ENCODE results near the gene RBPJL. TPM values are rescaled to one million over a fixed set of nuclear protein-coding genes. Genes with fewer than 3 reads are reported as not detected.

Gene RBPJL
- total and polyA plus RNA-seq, 2 donors: 0.07 TPM; not detected in 1

- WGBS: 89% methylated on average over 4 of the region's 4 CpGs
- no peaks in the 10 kb centered on the region for H3K27me3 ChIP-seq (ENCODE audit: control insufficient read depth in 2 of 2, insufficient read depth in 1 of 2, low read length in 1 of 2)
- no peak for DNase-seq (ENCODE audit: low read depth in 6 of 9, low spot score in 9 of 9)
- H3K9me3 ChIP-seq (ENCODE audit: control insufficient read depth in 2 of 2, insufficient read depth in 1 of 2, low read length in 1 of 2): no peaks in the 10 kb centered on the region
- H3K27ac ChIP-seq (ENCODE audit: low read depth in 1 of 2, low read length in 1 of 2): no peak overlapping the region
- no peaks in the 10 kb centered on the region for H3K4me1 ChIP-seq (ENCODE audit: control insufficient read depth in 2 of 2, insufficient read depth in 2 of 2, low read length in 2 of 2)
- no peaks in the 10 kb centered on the region for H3K36me3 ChIP-seq (ENCODE audit: control insufficient read depth in 2 of 2, insufficient read depth in 2 of 2, low read length in 1 of 2)
- H3K4me3 ChIP-seq (ENCODE audit: low read length in 2 of 2): no peak overlapping the region
Measured at GRCh38 chr20:45269754-45270270, 36.8 kb upstream of the RBPJL start.

GRCh38 chr20:45275338-45275737 lies 31.3 kb upstream of the RBPJL start:
- no peak overlapping the region for H3K4me3 ChIP-seq (ENCODE audit: low read length in 2 of 2)
- no peaks in the 10 kb centered on the region for H3K27me3 ChIP-seq (ENCODE audit: control insufficient read depth in 2 of 2, insufficient read depth in 1 of 2, low read length in 1 of 2)

DNA sequence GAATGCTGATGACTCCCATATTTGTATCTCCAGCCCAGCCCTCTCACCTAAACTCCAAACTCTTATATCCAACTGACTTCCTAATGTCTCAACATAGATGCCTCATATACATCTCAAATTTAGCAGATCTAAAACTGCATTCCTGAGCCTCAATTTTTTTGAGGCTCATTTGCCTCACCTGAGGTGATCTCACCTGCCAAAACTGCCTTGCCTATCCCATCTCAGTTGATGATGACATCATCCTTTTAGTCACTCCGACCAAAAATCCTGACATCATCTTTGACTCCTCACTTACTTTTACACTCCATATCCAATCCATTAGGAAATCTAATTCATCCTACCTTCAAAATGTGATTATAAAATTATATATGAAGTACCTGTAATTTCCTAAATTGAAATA lies 26.6 kb upstream of the RBPJL start:
- Histone ChIP-seq H3K27ac (ENCODE audit: low read depth in 1 of 2, low read length in 1 of 2) (no peak overlapping the region), H3K36me3 (ENCODE audit: control insufficient read depth in 2 of 2, insufficient read depth in 2 of 2, low read length in 1 of 2) (no peaks in the 10 kb centered on the region), H3K4me1 (ENCODE audit: control insufficient read depth in 2 of 2, insufficient read depth in 2 of 2, low read length in 2 of 2) (no peaks in the 10 kb centered on the region), H3K27me3 (ENCODE audit: control insufficient read depth in 2 of 2, insufficient read depth in 1 of 2, low read length in 1 of 2) (peaks cover 0 to 4% of the 10 kb centered on the region in 2 donors), H3K9me3 (ENCODE audit: control insufficient read depth in 2 of 2, insufficient read depth in 1 of 2, low read length in 1 of 2) (no peaks in the 10 kb centered on the region), H3K4me3 (ENCODE audit: low read length in 2 of 2) (no peak overlapping the region)
- WGBS: 97% methylated on average over 1 of the region's 1 CpG
- no peak for DNase-seq (ENCODE audit: low read depth in 6 of 9, low spot score in 9 of 9)

More at GRCh38 chr20:45275338-45275737, 31.3 kb upstream of the RBPJL start:
- H3K36me3 ChIP-seq (ENCODE audit: control insufficient read depth in 2 of 2, insufficient read depth in 2 of 2, low read length in 1 of 2): no peaks in the 10 kb centered on the region
- H3K4me1 ChIP-seq (ENCODE audit: control insufficient read depth in 2 of 2, insufficient read depth in 2 of 2, low read length in 2 of 2): no peaks in the 10 kb centered on the region
- DNase-seq (ENCODE audit: low read depth in 6 of 9, low spot score in 9 of 9): no peak
- no peak overlapping the region for H3K27ac ChIP-seq (ENCODE audit: low read depth in 1 of 2, low read length in 1 of 2)
- no peaks in the 10 kb centered on the region for H3K9me3 ChIP-seq (ENCODE audit: control insufficient read depth in 2 of 2, insufficient read depth in 1 of 2, low read length in 1 of 2)
- WGBS: 93% methylated on average over 3 of the region's 3 CpGs

DNA sequence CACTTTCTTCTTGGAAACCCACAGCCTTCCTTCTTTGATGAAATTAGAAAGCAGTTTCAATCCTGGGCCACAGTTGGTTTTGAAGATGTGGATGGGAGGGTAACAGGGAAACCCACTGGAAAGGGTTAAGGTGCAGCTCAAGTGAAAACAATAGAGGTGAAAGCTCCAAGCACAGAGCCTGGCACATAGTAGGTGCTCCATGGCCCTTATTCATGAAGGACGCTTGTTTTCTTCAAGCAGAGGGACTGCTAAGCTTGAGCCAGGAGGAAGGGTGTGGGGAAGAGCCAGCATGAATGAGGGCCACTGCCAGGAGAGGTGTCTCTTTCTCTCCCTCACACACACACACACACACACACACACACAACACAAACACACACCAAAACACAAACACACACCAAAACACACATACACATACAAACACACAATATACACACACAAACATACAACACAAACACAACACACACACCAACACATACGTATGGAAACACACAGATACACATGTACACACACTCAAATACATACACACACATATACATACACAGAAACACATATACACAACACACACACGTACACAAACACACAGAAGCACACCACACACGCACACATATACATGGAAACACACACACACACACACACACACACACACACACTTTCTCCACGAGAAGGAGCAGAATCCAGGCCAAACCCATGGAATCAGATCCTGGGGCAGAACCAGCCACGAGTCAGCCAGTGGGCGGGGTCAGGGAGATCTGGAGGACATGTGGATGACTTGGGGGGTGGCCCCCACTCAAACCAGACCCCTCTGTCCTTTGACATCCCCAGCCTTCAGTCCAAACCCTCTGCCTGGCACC lies 23.7 kb upstream of the RBPJL start:
- no peak overlapping the region for H3K4me3 ChIP-seq (ENCODE audit: low read length in 2 of 2)
- DNase-seq (ENCODE audit: low read depth in 6 of 9, low spot score in 9 of 9): no peak
- no peak overlapping the region for H3K27ac ChIP-seq (ENCODE audit: low read depth in 1 of 2, low read length in 1 of 2)
- H3K27me3 ChIP-seq (ENCODE audit: control insufficient read depth in 2 of 2, insufficient read depth in 1 of 2, low read length in 1 of 2): peaks cover 0 to 4% of the 10 kb centered on the region in 2 donors
- H3K4me1 ChIP-seq (ENCODE audit: control insufficient read depth in 2 of 2, insufficient read depth in 2 of 2, low read length in 2 of 2): no peaks in the 10 kb centered on the region
- 87% methylated on average over 7 of the region's 7 CpGs for WGBS
- H3K36me3 ChIP-seq (ENCODE audit: control insufficient read depth in 2 of 2, insufficient read depth in 2 of 2, low read length in 1 of 2): no peaks in the 10 kb centered on the region
- H3K9me3 ChIP-seq (ENCODE audit: control insufficient read depth in 2 of 2, insufficient read depth in 1 of 2, low read length in 1 of 2): no peaks in the 10 kb centered on the region

DNA sequence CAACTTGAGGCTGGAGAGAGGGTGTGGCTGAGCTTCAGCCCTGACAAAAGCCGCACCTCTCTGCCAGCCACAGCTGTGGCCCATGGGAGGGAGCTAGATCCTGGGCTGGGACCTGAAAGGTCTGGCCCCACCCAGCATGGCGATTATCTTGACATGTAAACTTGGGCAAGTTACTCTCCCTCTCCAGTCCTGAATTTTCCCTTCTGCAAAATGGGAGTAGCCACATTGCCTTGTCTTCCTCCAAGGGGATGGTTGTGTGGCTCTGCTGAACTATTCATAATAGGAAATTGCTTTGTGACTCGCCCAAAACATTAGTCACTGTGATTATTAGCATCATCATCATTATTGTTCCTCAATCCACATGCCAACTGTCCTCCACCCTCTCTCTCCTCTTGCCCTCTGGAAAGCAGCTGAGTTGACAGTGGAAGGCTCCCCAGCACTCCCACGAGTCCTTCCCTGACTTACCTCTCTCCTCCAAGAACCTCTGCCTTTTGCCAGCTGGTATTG lies 23.0 kb upstream of the RBPJL start:
- Histone ChIP-seq H3K27ac (ENCODE audit: low read depth in 1 of 2, low read length in 1 of 2) (no peak overlapping the region), H3K36me3 (ENCODE audit: control insufficient read depth in 2 of 2, insufficient read depth in 2 of 2, low read length in 1 of 2) (no peaks in the 10 kb centered on the region), H3K4me3 (ENCODE audit: low read length in 2 of 2) (no peak overlapping the region), H3K4me1 (ENCODE audit: control insufficient read depth in 2 of 2, insufficient read depth in 2 of 2, low read length in 2 of 2) (no peaks in the 10 kb centered on the region), H3K27me3 (ENCODE audit: control insufficient read depth in 2 of 2, insufficient read depth in 1 of 2, low read length in 1 of 2) (peaks cover 0 to 8% of the 10 kb centered on the region in 2 donors), H3K9me3 (ENCODE audit: control insufficient read depth in 2 of 2, insufficient read depth in 1 of 2, low read length in 1 of 2) (no peaks in the 10 kb centered on the region)
- 71% methylated on average over 4 of the region's 4 CpGs for WGBS
- DNase-seq (ENCODE audit: low read depth in 6 of 9, low spot score in 9 of 9): no peak

GRCh38 chr20:45288376-45288775 lies 18.3 kb upstream of the RBPJL start:
- H3K27me3 ChIP-seq (ENCODE audit: control insufficient read depth in 2 of 2, insufficient read depth in 1 of 2, low read length in 1 of 2): peaks cover 14 to 38% of the 10 kb centered on the region in 2 donors
- no peak for DNase-seq (ENCODE audit: low read depth in 6 of 9, low spot score in 9 of 9)
- H3K4me3 ChIP-seq (ENCODE audit: low read length in 2 of 2): no peak overlapping the region
- no peaks in the 10 kb centered on the region for H3K36me3 ChIP-seq (ENCODE audit: control insufficient read depth in 2 of 2, insufficient read depth in 2 of 2, low read length in 1 of 2)
- 94% methylated on average over 4 of the region's 4 CpGs for WGBS
- no peaks in the 10 kb centered on the region for H3K9me3 ChIP-seq (ENCODE audit: control insufficient read depth in 2 of 2, insufficient read depth in 1 of 2, low read length in 1 of 2)
- peaks cover 0 to 4% of the 10 kb centered on the region in 2 donors for H3K4me1 ChIP-seq (ENCODE audit: control insufficient read depth in 2 of 2, insufficient read depth in 2 of 2, low read length in 2 of 2)
- no peak overlapping the region for H3K27ac ChIP-seq (ENCODE audit: low read depth in 1 of 2, low read length in 1 of 2)

DNA sequence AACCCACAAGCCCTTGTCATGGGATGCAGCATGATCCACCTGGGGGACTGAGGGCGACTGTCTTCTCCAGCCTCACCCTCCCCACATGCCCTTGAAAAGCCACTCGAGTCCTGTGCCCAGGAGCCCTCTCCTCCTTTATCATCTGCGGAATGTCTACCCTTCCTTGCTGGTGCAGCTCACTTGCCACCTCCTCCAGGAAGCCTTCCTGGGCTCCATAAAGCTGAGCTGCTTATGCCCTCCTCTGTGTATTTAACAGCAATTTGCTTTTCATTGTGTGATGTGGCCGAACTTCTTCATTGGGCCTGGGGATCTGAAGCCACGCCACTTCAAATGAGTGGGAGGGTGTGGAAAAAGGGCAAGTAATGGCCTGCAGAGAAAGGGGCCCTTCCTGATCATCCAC lies 17.8 kb upstream of the RBPJL start:
- Histone ChIP-seq H3K27ac (ENCODE audit: low read depth in 1 of 2, low read length in 1 of 2) (no peak overlapping the region), H3K9me3 (ENCODE audit: control insufficient read depth in 2 of 2, insufficient read depth in 1 of 2, low read length in 1 of 2) (no peaks in the 10 kb centered on the region), H3K27me3 (ENCODE audit: control insufficient read depth in 2 of 2, insufficient read depth in 1 of 2, low read length in 1 of 2) (peaks cover 18 to 42% of the 10 kb centered on the region in 2 donors), H3K4me3 (ENCODE audit: low read length in 2 of 2) (no peak overlapping the region), H3K4me1 (ENCODE audit: control insufficient read depth in 2 of 2, insufficient read depth in 2 of 2, low read length in 2 of 2) (peaks cover 0 to 7% of the 10 kb centered on the region in 2 donors), H3K36me3 (ENCODE audit: control insufficient read depth in 2 of 2, insufficient read depth in 2 of 2, low read length in 1 of 2) (no peaks in the 10 kb centered on the region)
- 94% methylated on average over 5 of the region's 5 CpGs for WGBS
- no peak for DNase-seq (ENCODE audit: low read depth in 6 of 9, low spot score in 9 of 9)

- DNase-seq (ENCODE audit: low read depth in 6 of 9, low spot score in 9 of 9): no peak
- 89% methylated on average over 13 of the region's 13 CpGs for WGBS
- no peak overlapping the region for H3K27ac ChIP-seq (ENCODE audit: low read depth in 1 of 2, low read length in 1 of 2)
- H3K4me1 ChIP-seq (ENCODE audit: control insufficient read depth in 2 of 2, insufficient read depth in 2 of 2, low read length in 2 of 2): peaks cover 0 to 7% of the 10 kb centered on the region in 2 donors
- no peaks in the 10 kb centered on the region for H3K36me3 ChIP-seq (ENCODE audit: control insufficient read depth in 2 of 2, insufficient read depth in 2 of 2, low read length in 1 of 2)
- no peaks in the 10 kb centered on the region for H3K9me3 ChIP-seq (ENCODE audit: control insufficient read depth in 2 of 2, insufficient read depth in 1 of 2, low read length in 1 of 2)
- H3K27me3 ChIP-seq (ENCODE audit: control insufficient read depth in 2 of 2, insufficient read depth in 1 of 2, low read length in 1 of 2): peaks cover 20 to 50% of the 10 kb centered on the region in 2 donors
- no peak overlapping the region for H3K4me3 ChIP-seq (ENCODE audit: low read length in 2 of 2)
Measured at GRCh38 chr20:45289942-45290676, 16.5 kb upstream of the RBPJL start.

Measured in thymus (tissue), 11 donors.